Endothelial cell (in vitro differentiated cells): ENCODE data around the gene SMYD5. TPM values are rescaled to one million over a fixed set of nuclear protein-coding genes. Genes with fewer than 3 reads are reported as not detected.
"Not testable (repeated sequence)": the region's sequence is repeated elsewhere in the genome, so short reads cannot be mapped to it uniquely, and the experiment has no call there.

Experiments used
- DNase-seq: peaks from one replicate; pipeline ENCODE4 v3.0.0; 2021; ENCODE audit warnings: low spot score
- H3K27ac Mint-ChIP-seq: one replicate; pipeline ENCODE4 v1.8.0; 2021; ENCODE audit warnings: mixed read lengths, inconsistent platforms; ENCODE audit not compliant: unreplicated experiment
- H3K27me3 Mint-ChIP-seq: one replicate; pipeline ENCODE4 v1.8.0; 2021; ENCODE audit warnings: mild to moderate bottlenecking, moderate library complexity, mixed read lengths, inconsistent platforms; ENCODE audit not compliant: unreplicated experiment
- H3K36me3 Mint-ChIP-seq: one replicate; pipeline ENCODE4 v1.8.0; 2021; ENCODE audit warnings: mild to moderate bottlenecking, low read depth, mixed read lengths, inconsistent platforms; ENCODE audit not compliant: unreplicated experiment
- H3K4me1 Mint-ChIP-seq: one replicate; pipeline ENCODE4 v1.8.0; 2021; ENCODE audit warnings: mild to moderate bottlenecking, mixed read lengths, inconsistent platforms; ENCODE audit not compliant: unreplicated experiment
- H3K4me3 Mint-ChIP-seq: one replicate; pipeline ENCODE4 v1.8.0; 2021; ENCODE audit warnings: mild to moderate bottlenecking, mixed read lengths, inconsistent platforms; ENCODE audit not compliant: unreplicated experiment
- H3K9me3 Mint-ChIP-seq: one replicate; pipeline ENCODE4 v1.8.0; 2021; ENCODE audit warnings: mixed read lengths, inconsistent platforms; ENCODE audit not compliant: unreplicated experiment
- CTCF ChIP-seq: fragments of 200-600 bp; sonication (generic); IDR thresholded peaks from one replicate; pipeline ENCODE4 v1.5.0; 2021; ENCODE audit warnings: antibody characterized with exemption; ENCODE audit not compliant: unreplicated experiment
- long read RNA-seq: library from polyadenylated mRNA; unstranded; transcript quantifications from one replicate; pipeline ENCODE4 v2.0.0, GENCODE V29; 2020; ENCODE audit not compliant: unreplicated experiment
- total RNA-seq: library from RNA; stranded (reverse); fragmentation: NEBNext Ultra II Directional; extraction: Animal tissue kit (Norgen Biotek cat#: 25700); gene quantifications from one replicate; pipeline ENCODE4 v1.2.1, GENCODE V29; 2021; ENCODE audit not compliant: unreplicated experiment

Gene SMYD5
- total RNA-seq: 17.0 TPM
- long read RNA-seq, partial matches to known transcripts: 0 of 4 reads
- long read RNA-seq, other reads (novel, unspliced or antisense): 0 of 4 reads

- Mint-ChIP-seq H3K27me3 (peaks cover 10% of the 10 kb centered on the region), H3K4me1 (peaks cover 19% of the 10 kb centered on the region), H3K27ac (peak within 1 kb of the TSS; percentile 100), H3K4me3 (peak within 1 kb of the TSS; percentile 100), H3K9me3 (no peaks in the 10 kb centered on the region), H3K36me3 (peaks cover 6% of the 10 kb centered on the region)
- peak; percentile 86 for DNase-seq
- no peak for TF ChIP-seq CTCF
Measured at GRCh38 chr2:73214120-73215035, at the start of gene SMYD5. Gene SMYD5 (plus strand): TSS chr2:73214245. CDS start chr2:73214267, 22 bp downstream.

GRCh38 chr2:73165978-73166377 is 48.1 kb upstream of the SMYD5 start:
- H3K4me1 Mint-ChIP-seq, H3K9me3 Mint-ChIP-seq, DNase-seq, H3K27ac Mint-ChIP-seq, H3K4me3 Mint-ChIP-seq, H3K36me3 Mint-ChIP-seq, H3K27me3 Mint-ChIP-seq: not testable (repeated sequence)

GRCh38 chr2:73166813-73167212 is 47.2 kb upstream of the SMYD5 start:
- DNase-seq, H3K27me3 Mint-ChIP-seq, H3K4me1 Mint-ChIP-seq, H3K36me3 Mint-ChIP-seq, H3K27ac Mint-ChIP-seq, H3K4me3 Mint-ChIP-seq, H3K9me3 Mint-ChIP-seq: not testable (repeated sequence)

DNA sequence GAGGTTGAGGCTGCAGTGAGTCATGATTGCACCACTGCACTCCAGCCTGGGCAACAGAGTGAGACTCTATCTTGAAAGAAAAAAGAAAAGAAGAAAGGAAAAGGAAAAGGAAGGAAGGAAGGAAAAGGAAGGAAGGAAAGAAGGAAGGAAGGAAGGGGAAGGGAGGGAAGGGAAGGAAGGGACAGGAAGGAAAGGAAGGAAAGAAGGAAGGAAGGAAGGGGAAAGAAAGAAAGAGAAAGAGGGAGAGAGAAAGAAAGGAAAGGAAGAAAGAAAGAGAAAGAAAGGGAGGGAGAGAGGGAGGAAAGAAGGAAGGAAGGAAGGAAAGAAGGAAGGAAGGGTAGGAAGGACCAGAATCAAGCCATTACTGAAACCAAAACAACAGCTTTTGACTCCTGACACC is 45.7 kb upstream of the SMYD5 start:
- H3K4me1 Mint-ChIP-seq, H3K36me3 Mint-ChIP-seq, H3K4me3 Mint-ChIP-seq, H3K27me3 Mint-ChIP-seq, H3K9me3 Mint-ChIP-seq, H3K27ac Mint-ChIP-seq, DNase-seq: not testable (repeated sequence)

DNA sequence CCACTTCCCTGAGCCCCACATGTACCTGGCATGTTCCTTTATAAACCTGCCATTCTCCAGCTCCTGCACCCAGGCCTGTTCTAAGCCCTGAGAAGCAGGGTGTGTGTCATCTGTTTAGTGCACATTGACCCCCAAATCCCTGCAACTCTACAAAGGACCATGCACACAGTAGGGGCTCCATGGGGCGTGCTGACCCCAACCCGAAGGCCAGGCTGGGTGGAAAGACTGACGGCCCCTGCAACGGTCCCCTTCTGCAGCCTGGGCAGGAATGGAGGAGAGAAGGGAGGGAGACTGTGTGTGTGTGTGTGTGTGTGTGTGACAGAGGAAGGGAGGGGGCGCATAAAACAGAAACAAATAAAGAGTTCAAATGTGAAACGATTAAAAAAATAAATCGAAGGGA is 43.7 kb upstream of the SMYD5 start:
- H3K27me3 Mint-ChIP-seq: peaks cover 11% of the 10 kb centered on the region
- not testable (repeated sequence) for H3K9me3 Mint-ChIP-seq, H3K36me3 Mint-ChIP-seq, H3K4me1 Mint-ChIP-seq, H3K4me3 Mint-ChIP-seq, DNase-seq, H3K27ac Mint-ChIP-seq

- H3K9me3 Mint-ChIP-seq: no peaks in the 10 kb centered on the region
- H3K27me3 Mint-ChIP-seq: peaks cover 20% of the 10 kb centered on the region
- no peak for DNase-seq
- H3K27ac Mint-ChIP-seq: no peak overlapping the region
- TF ChIP-seq CTCF: no peak
- H3K36me3 Mint-ChIP-seq: no peaks in the 10 kb centered on the region
- H3K4me3 Mint-ChIP-seq: peak overlapping the region; percentile 21
- peaks cover 9% of the 10 kb centered on the region for H3K4me1 Mint-ChIP-seq
Measured at GRCh38 chr2:73172963-73173362, 41.1 kb upstream of the SMYD5 start.

DNA sequence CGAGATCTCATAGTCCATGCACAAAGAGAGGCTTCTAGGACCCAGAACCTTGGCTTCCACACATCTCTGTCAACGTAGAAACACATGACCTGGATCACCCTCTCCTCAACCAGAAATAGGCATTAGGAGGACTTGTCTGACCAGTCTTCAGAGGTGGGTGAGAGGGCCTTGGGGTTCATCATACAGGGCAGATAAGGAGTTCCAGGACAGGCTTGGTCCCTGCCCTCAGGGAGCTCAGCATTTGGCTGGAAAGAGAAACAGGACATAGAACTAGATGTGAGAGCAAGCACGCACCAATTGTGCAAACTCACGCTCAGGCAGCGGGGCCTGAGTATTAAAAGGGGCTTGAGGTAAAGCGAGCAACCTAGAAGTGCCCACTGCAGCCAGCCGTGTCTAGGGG is 40.3 kb upstream of the SMYD5 start:
- peaks cover 20% of the 10 kb centered on the region for H3K27me3 Mint-ChIP-seq
- TF ChIP-seq CTCF: no peak
- H3K9me3 Mint-ChIP-seq: no peaks in the 10 kb centered on the region
- H3K27ac Mint-ChIP-seq: no peak overlapping the region
- H3K4me3 Mint-ChIP-seq: no peak overlapping the region
- no peak for DNase-seq
- no peaks in the 10 kb centered on the region for H3K36me3 Mint-ChIP-seq
- H3K4me1 Mint-ChIP-seq: peaks cover 9% of the 10 kb centered on the region
